SK-N-SH (cell line): ENCODE results near the gene KIF20B. TPM values are rescaled to one million over a fixed set of nuclear protein-coding genes. Genes with fewer than 3 reads are reported as not detected.

Experiments used
- CTCF ChIA-PET: fragments of 300-600, 350-600 bp; formaldehyde crosslinking; extraction: SDS; loops from one replicate; lab custom pipeline; 2021; lab: Yijun Ruan, JAX
- POLR2A ChIA-PET: fragments of 350-600 bp; sonication (Branson Sonifier 250); formaldehyde crosslinking; extraction: SDS; loops from one replicate; lab custom pipeline; 2020; ENCODE audit warnings: antibody characterized with exemption, inconsistent platforms; lab: Yijun Ruan, JAX
- DNase-seq: peaks from one replicate; pipeline ENCODE4 v3.0.0; 2012
- H2AFZ ChIP-seq: fragments of 200-600 bp; sonication (generic); 2 replicates; pipeline ENCODE4 v1.8.1; 2016; ENCODE audit warnings: antibody characterized with exemption, mild to moderate bottlenecking, low read depth
- H3F3A ChIP-seq: fragments of 200-600 bp; sonication (generic); replicated peaks from 2 replicates; pipeline ENCODE3; 2016; ENCODE audit warnings: antibody characterized with exemption, mild to moderate bottlenecking; ENCODE audit not compliant: insufficient read depth
- H3K27ac ChIP-seq, 2 experiments: fragments of 200-500 bp in 1 of 2; fragments of 200-600 bp in 1 of 2; sonication (Bioruptor generic) in 1 of 2; sonication (generic), shearing (Covaris generic) in 1 of 2; 2 replicates each; pipeline versions ENCODE4 v1.5.1 to v1.6.1; 2014 to 2016; ENCODE audit warnings: low read depth in 2 of 2, inconsistent platforms in 1 of 2, low read length in 1 of 2, mild to moderate bottlenecking in 1 of 2, mixed read lengths in 1 of 2
- H3K27me3 ChIP-seq: fragments of 200-600 bp; sonication (generic), shearing (Covaris generic); 2 replicates; pipeline ENCODE4 v1.6.1; 2016; ENCODE audit warnings: mixed run types; ENCODE audit not compliant: insufficient read depth
- H3K36me3 ChIP-seq, 2 experiments: fragments of 200-500 bp in 1 of 2; fragments of 200-600 bp in 1 of 2; sonication (Bioruptor generic) in 1 of 2; sonication (generic) in 1 of 2; replicated peaks in 1 of 2; 2 replicates each; pipeline versions ENCODE3 to v1.5.1; 2014 to 2016; ENCODE audit warnings: low read length in 1 of 2, mild to moderate bottlenecking in 1 of 2; ENCODE audit not compliant: insufficient read depth in 2 of 2, control insufficient read depth in 1 of 2
- H3K4me1 ChIP-seq, 2 experiments: fragments of 200-500 bp in 1 of 2; fragments of 200-600 bp in 1 of 2; sonication (Bioruptor generic) in 1 of 2; sonication (generic), shearing (Covaris generic) in 1 of 2; 2 replicates each; pipeline versions ENCODE4 v1.5.1 to v1.6.1; 2014 to 2016; ENCODE audit warnings: low read depth in 1 of 2, low read length in 1 of 2, mixed run types in 1 of 2; ENCODE audit not compliant: insufficient read depth in 2 of 2, control insufficient read depth in 1 of 2
- H3K4me2 ChIP-seq: fragments of 200-600 bp; sonication (generic), shearing (Covaris generic); 2 replicates; pipeline ENCODE4 v1.6.1; 2017; ENCODE audit warnings: mixed run types
- H3K4me3 ChIP-seq, 2 experiments: fragments of 200-500 bp in 1 of 2; fragments of 200-600 bp in 1 of 2; sonication (Bioruptor generic) in 1 of 2; sonication (generic), shearing (Covaris generic) in 1 of 2; 2 replicates each; pipeline versions ENCODE4 v1.5.1 to v1.8.1; 2014 to 2016; ENCODE audit warnings: low read depth in 2 of 2, inconsistent platforms in 1 of 2, low read length in 1 of 2, mild to moderate bottlenecking in 1 of 2, mixed read lengths in 1 of 2, moderate library complexity in 1 of 2
- H3K79me2 ChIP-seq: fragments of 200-600 bp; sonication (generic); 2 replicates; pipeline ENCODE4 v1.8.1; 2017; ENCODE audit warnings: mild to moderate bottlenecking; ENCODE audit not compliant: insufficient read depth
- H3K9ac ChIP-seq: fragments of 200-600 bp; sonication (generic); 2 replicates; pipeline ENCODE4 v1.6.1; 2017; ENCODE audit warnings: mixed run types
- H3K9me2 ChIP-seq: fragments of 200-600 bp; sonication (generic); 2 replicates; pipeline ENCODE4 v1.6.1; 2017; ENCODE audit warnings: mixed run types
- H3K9me3 ChIP-seq: fragments of 200-600 bp; sonication (generic); 2 replicates; pipeline ENCODE4 v1.6.1; 2017; ENCODE audit warnings: mixed run types, mild to moderate bottlenecking, moderate library complexity
- H4K20me1 ChIP-seq: fragments of 200-600 bp; sonication (generic); 2 replicates; pipeline ENCODE4 v1.6.1; 2017; ENCODE audit warnings: mild to moderate bottlenecking, mixed run types; ENCODE audit not compliant: insufficient read depth
- EZH2phosphoT487 ChIP-seq: fragments of 200-600 bp; sonication (generic); IDR thresholded peaks from 2 replicates; pipeline ENCODE4 v1.6.1; 2017; ENCODE audit warnings: low read depth, mixed run types, mild to moderate bottlenecking, antibody characterized with exemption, moderate library complexity, borderline replicate concordance
- FOSL2 ChIP-seq: IDR thresholded peaks from 2 replicates; pipeline ENCODE4 v1.4.0; 2012; ENCODE audit warnings: low read depth, mild to moderate bottlenecking, moderate library complexity, borderline replicate concordance
- FOXJ3 ChIP-seq: sonication (generic); formaldehyde crosslinking; IDR thresholded peaks from 2 replicates; pipeline ENCODE4 v1.5.1; 2020; ENCODE audit warnings: mild to moderate bottlenecking, missing genetic modification reagents
- GABPA ChIP-seq: IDR thresholded peaks from 2 replicates; pipeline ENCODE4 v1.4.0; 2012; ENCODE audit warnings: low read depth, mild to moderate bottlenecking
- MAX ChIP-seq: IDR thresholded peaks from 2 replicates; pipeline ENCODE4 v1.4.0; 2012; ENCODE audit warnings: low read depth
- NRF1 ChIP-seq: IDR thresholded peaks from 2 replicates; pipeline ENCODE4 v1.6.1; 2012; ENCODE audit warnings: low read depth, mild to moderate bottlenecking, low read length
- POLR2AphosphoS5 ChIP-seq: IDR thresholded peaks from 2 replicates; pipeline ENCODE4 v1.6.1; 2012; ENCODE audit warnings: low read depth, low read length
- RAD21 ChIP-seq: IDR thresholded peaks from 2 replicates; pipeline ENCODE4 v1.6.1; 2012; ENCODE audit warnings: mild to moderate bottlenecking, low read length
- RCOR1 ChIP-seq: fragments of 150-350 bp; IDR thresholded peaks from 2 replicates; pipeline ENCODE4 v1.6.1; 2017; ENCODE audit warnings: antibody characterized with exemption, low read length
- RFX5 ChIP-seq: IDR thresholded peaks from 2 replicates; pipeline ENCODE4 v1.6.1; 2012; ENCODE audit warnings: mild to moderate bottlenecking, improper control_type of control experiment, low read length
- RXRA ChIP-seq: IDR thresholded peaks from 2 replicates; pipeline ENCODE4 v1.4.0; 2012; ENCODE audit warnings: low read depth, mild to moderate bottlenecking, borderline replicate concordance
- SIN3A ChIP-seq: IDR thresholded peaks from 2 replicates; pipeline ENCODE4 v1.6.1; 2012; ENCODE audit warnings: low read depth, mild to moderate bottlenecking, low read length, moderate library complexity, borderline replicate concordance
- USF2 ChIP-seq: fragments of 150-350 bp; IDR thresholded peaks from 2 replicates; pipeline ENCODE4 v1.6.1; 2017; ENCODE audit warnings: antibody characterized with exemption, low read length, low read depth, borderline replicate concordance
- WGBS: methylation state at CpG from one replicate; pipeline ENCODE4 v1.1.6; 2017; ENCODE audit warnings: low lambda C conversion rate; 5-methylcytosine and 5-hydroxymethylcytosine counted together
- polyA plus RNA-seq, 3 experiments: library from polyadenylated mRNA; depleted of rRNA; stranded (reverse); fragments of >200 nt; gene quantifications; 2 replicates each; pipeline ENCODE4 v1.2.3, GENCODE V29; 2012
- TF ChIP-seq, protein P1 (sequence below): fragments of 150-350 bp; IDR thresholded peaks from 2 replicates; pipeline ENCODE4 v1.6.1; 2016; ENCODE audit warnings: mild to moderate bottlenecking, low read depth, low read length
- TF ChIP-seq, protein P2 (sequence below): IDR thresholded peaks from 2 replicates; pipeline ENCODE4; 2012

The KIF20B gene
- polyA plus RNA-seq, 1 of the 3 experiments (the other 2 are of a cell fraction): 1.5 TPM

- POLR2A ChIA-PET: no interaction called here
- Histone ChIP-seq H2AFZ (no peak overlapping the region), H3F3A (no peaks in the 10 kb centered on the region), H3K9me2 (no peaks in the 10 kb centered on the region)
- TF ChIP-seq RFX5: no peak
- no peak for TF ChIP-seq USF2
- TF ChIP-seq EZH2phosphoT487: no peak
- TF ChIP-seq GABPA: no peak
- no peak for TF ChIP-seq MAX
- TF ChIP-seq NRF1: no peak
- no peak for TF ChIP-seq FOXJ3 (CRISPR knock-in tag)
- TF ChIP-seq, protein P1, sequence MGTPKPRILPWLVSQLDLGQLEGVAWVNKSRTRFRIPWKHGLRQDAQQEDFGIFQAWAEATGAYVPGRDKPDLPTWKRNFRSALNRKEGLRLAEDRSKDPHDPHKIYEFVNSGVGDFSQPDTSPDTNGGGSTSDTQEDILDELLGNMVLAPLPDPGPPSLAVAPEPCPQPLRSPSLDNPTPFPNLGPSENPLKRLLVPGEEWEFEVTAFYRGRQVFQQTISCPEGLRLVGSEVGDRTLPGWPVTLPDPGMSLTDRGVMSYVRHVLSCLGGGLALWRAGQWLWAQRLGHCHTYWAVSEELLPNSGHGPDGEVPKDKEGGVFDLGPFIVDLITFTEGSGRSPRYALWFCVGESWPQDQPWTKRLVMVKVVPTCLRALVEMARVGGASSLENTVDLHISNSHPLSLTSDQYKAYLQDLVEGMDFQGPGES: no peak
- no peak for TF ChIP-seq SIN3A
- TF ChIP-seq, protein P2, sequence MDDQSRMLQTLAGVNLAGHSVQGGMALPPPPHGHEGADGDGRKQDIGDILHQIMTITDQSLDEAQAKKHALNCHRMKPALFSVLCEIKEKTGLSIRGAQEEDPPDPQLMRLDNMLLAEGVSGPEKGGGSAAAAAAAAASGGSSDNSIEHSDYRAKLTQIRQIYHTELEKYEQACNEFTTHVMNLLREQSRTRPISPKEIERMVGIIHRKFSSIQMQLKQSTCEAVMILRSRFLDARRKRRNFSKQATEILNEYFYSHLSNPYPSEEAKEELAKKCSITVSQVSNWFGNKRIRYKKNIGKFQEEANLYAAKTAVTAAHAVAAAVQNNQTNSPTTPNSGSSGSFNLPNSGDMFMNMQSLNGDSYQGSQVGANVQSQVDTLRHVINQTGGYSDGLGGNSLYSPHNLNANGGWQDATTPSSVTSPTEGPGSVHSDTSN: no peak
- no peak for TF ChIP-seq RAD21
- TF ChIP-seq POLR2AphosphoS5: no peak
- TF ChIP-seq RCOR1: no peak
- TF ChIP-seq RXRA: no peak
- no peak for TF ChIP-seq FOSL2
- TF ChIP-seq, all 33 proteins: peak for 0
- Histone ChIP-seq H3K4me2 (no peak overlapping the region), H3K4me3 (no peak overlapping the region), H3K79me2 (no peaks in the 10 kb centered on the region), H3K4me1 (no peaks in the 10 kb centered on the region), H3K9ac (no peak overlapping the region), H3K9me3 (no peaks in the 10 kb centered on the region), H3K27ac (no peak overlapping the region), H3K36me3 (no peaks in the 10 kb centered on the region), H4K20me1 (no peaks in the 10 kb centered on the region), H3K27me3 (peaks cover 21% of the 10 kb centered on the region; the same call in 1 of the 2 replicates)
- CTCF ChIA-PET: interaction anchor here (1.3 kb wide), 1 partner anchor 348 kb away, joined by 4 read pairs; no protein-coding TSS in a partner anchor
- DNase-seq: no peak
- WGBS: 47% methylated on average over 1 of the region's 1 CpG
These were observed 112.9 kb downstream of the KIF20B start for GRCh38 chr10:89814278-89814677.
